Stimulated activated CD4-positive, alpha-beta T cell treated with anti-CD3 and anti-CD28 coated beads, Interleukin-1b, Interleukin-23, amount 100 ng/mL, for 24 hours (primary cell): ENCODE results near the gene TEC.
A peak's percentile ranks its signal among the peaks of the same experiment; 100 is the strongest.
"Not testable (repeated sequence)": the region's sequence is repeated elsewhere in the genome, so short reads cannot be mapped to it uniquely, and the experiment has no call there.

ENCODE experiments used
- DNase-seq, 4 experiments: peaks; one replicate each; pipeline ENCODE4 v3.0.0-alpha.2; 2020; ENCODE audit warnings: low read depth in 4 of 4, low spot score in 1 of 4

Gene TEC

GRCh38 chr4:48167538-48168263 lies 101.9 kb downstream of the TEC start:
- no peak for DNase-seq

- not testable (repeated sequence) for DNase-seq
Measured at GRCh38 chr4:48164561-48164960, 105.1 kb downstream of the TEC start.

DNA sequence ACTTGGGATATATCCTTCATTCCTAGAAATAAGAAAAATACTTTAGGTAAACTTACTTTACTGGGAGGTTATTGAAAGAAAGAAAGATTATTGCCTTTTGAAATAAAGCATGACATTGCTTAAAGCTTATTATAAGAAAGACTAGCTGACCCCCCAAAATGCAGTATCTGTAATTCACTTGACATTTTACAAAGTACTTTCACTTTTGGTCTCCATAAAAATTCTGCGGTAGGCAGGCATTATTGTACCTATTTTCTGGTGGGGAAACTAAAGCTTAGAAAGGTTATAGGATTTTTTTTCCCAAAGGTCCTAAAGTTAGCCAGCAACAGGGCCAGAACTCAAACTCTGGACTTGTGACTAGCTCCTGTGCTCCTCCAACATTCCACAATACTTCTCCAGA lies 105.9 kb downstream of the TEC start:
- no peak for DNase-seq

DNA sequence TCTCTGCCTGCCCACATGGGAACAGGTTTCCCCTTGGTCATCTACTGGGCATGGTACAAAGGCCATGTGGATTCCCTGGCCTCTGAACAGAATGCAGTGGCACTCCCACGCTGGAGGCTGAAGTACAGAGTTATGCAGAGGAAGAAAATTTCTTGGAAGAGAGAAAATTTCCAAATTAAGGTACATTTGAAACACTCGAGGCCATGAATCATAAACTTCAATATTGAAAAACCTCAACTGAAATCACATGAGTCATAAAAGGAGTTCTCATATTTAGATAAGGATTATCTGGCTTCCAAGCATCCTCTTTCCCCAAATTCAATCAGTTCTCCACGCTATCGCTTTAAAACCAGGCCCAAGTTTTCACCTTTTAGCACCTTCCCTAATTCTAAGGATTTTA lies 107.5 kb downstream of the TEC start:
- DNase-seq = no peak

DNA sequence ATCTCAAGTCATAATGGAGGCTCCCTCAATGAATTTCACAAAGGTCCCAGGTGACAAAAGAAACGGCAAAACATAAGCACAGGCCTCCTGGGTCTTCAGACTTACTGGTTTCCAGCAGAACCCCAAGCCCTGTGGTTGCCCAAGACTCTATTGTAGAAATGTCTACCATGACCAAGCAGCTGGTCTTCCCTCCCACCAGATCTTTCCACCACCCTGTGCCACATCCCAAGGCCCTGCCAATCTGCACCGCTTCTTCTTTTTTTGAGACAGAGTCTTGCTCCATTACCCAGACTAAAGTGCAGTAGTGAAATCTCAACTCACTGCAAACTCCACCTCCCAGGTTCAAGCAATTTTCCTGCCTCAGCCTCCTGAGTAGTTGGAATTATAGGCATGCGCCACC lies 112.4 kb downstream of the TEC start:
- DNase-seq = no peak

- no peak for DNase-seq
Measured at GRCh38 chr4:48156423-48156822, 113.2 kb downstream of the TEC start.

DNA sequence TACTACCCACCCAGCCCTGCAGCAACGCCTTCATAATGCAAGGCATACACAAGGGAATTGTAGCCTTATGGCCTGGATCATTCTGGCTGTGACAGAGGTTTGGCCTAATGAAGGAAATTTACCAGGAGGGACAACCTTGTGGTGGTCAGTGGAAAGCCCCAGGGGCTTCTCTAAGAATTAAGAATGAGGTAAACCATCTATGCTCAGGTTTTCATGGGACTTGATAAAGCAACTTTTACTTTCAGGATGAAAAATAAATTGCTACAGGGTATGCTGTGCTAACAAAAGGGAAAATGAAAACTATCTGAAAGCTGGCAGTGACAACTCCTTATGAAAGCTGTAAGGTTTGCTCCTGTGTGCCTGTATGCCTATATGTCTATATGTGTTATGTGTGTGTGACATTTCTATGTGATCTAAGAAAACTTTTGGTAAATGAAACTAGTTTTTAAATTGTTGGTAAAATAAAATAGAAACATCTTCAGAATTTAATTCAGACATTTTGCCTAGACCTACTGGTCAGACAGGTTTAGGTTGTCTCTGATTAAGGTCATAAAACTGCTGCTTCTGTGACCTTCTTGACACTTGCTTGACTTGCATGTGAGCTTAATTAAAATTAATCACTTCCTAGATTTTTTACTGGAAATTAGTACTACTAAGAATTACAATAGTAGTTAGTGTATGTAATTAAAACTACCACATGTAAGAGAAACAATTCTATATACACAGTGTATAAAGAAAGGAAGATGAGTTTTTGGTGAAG lies 115.7 kb downstream of the TEC start:
- DNase-seq = no peak

- no peak for DNase-seq
Measured at GRCh38 chr4:48152259-48152658, 117.4 kb downstream of the TEC start.

DNA sequence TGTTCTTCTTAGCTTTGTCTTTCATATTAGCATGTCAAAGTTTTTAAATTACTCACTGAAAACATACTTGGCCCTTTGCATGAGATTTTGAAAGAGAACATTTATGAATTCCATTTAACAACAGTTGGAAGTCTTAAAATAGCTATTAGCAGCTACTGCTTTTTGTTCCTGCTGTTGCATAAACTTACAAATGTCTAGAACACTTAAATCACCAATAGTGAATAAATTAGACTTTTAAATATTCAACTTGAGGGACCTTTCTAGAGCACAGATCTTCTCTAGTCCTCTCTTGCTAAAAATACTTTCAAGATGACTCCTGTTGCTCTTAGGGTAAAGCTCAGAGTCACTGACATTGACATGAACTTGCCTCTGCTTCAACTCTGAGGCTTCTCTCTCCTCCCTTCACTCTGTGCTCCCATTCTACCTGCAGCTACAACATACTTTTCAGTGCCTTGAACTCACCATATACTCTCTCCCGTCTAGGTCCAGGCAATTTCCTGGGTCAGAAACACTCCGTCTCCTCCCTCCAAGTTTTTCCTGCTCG lies 119.7 kb downstream of the TEC start:
- no peak for DNase-seq

DNA sequence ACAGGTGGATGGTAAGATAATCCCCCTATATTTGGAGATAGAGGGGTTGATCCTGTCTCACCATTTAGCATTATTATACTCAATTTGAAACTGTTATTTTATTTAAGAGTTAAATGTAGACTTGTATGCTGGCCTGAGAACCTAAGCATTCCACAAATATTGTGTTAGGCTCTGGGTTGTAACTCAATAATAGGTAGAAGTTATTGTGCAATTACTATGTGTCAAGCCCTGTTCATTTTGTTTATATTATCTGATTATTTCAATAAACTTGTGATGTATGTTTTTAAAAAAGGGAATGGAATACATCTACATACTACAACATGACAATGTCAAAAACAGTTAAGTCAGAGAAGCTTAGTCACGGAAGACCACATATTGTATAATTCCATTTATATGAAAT lies 122.0 kb downstream of the TEC start:
- no peak for DNase-seq

- DNase-seq = no peak
Measured at GRCh38 chr4:48141048-48141447, 128.6 kb downstream of the TEC start.

DNA sequence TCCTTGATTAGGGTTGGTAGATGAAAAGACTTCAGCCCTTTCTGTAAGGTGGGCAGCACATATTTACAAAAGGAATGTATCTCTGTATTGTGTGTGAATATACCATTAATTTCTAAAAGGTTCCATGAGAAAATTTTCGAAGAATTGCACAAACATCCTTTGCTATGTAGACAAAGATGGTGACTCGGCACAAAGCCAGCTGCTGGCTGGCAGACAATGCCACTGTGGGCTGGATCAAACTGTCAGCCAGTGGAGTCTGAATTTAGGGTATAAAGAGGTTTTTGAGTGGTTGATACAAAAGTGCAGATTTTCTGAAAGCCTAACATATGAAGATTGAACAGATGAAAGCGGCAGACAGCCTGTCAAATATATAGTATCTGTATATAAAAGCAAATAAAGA lies 129.9 kb downstream of the TEC start:
- DNase-seq = no peak

GRCh38 chr4:48138936-48139335 lies 130.7 kb downstream of the TEC start:
- no peak for DNase-seq

DNA sequence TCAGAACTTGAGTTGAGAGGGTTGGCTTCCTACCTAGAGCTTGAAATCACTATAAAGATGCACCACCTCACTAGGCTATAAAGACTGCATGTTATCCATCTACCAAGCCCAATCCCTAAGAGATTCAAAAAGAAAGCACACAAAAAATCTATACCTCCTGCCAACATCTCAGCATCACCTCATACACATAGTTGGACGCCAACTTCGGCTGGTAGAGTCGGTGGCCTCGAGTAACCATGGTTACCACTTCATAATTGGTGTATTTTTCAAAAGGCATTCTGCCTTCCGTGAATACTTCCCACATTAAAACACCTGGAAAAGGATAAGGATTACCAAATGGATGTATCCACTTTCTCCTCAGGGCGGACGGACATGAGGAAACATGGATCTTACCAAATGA lies 131.1 kb downstream of the TEC start:
- no peak for DNase-seq

DNA sequence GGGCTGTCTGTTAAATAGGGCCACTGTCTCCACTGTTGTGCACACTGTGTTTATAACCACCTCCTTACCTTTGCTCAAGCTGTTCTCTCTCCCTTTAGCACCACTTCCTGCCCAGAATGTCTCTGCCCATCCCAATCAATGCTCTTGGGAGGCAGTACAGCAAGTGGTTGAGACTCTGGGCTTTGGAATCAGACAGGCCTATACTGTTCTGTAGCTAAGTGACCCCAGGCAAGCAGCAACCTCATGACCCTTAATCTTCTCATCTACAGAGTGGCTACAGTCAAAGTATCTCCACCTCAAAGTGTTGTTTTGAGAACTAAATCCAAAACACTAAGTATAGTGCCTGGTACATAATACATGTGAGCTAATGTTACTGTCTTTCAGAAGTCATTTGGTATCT lies 131.8 kb downstream of the TEC start:
- DNase-seq = no peak

- DNase-seq = no peak
Measured at GRCh38 chr4:48134081-48134480, 135.6 kb downstream of the TEC start, which contains the start of gene TXK. Gene TXK, minus strand, starts transcription at chr4:48134250. Its CDS starts 80 bp downstream, at chr4:48134170.

DNA sequence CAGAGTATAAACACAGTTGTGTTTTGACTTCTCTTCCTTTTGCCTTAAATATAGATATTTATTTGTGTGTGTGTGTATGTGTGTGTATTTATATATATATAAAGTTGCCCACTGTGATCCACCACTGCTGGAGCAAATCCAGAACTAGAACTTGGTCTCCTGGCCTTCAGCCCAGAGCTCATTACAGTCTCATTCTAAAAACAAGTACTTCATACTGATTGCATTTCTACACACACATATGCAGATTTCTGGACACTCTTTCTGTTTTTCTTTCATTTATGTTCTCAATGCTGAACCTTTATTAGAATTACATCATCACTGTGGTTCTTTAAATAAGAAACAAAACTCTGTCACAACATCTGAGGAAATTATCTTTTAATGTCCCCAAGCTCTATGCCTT lies 136.0 kb downstream of the TEC start:
- no peak for DNase-seq

DNA sequence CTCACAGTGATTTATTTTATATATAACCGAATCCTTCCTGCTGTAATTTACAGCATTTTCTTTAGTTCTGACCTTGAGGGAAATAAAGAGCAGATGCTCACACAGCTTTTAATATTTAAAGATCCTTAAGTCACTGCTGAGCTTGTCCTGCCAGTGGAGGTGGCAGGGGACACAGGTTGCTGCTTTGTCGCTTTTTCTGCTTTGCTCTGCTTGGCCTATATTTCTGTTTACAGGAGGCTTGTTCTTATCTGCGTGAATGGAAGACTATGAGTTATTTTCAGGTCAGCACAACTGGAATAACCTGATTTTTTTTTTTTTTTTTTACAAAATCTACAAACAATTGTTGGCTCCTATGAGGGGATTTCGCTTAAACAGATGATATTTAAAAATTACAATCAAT lies 137.9 kb downstream of the TEC start:
- DNase-seq = no peak

DNA sequence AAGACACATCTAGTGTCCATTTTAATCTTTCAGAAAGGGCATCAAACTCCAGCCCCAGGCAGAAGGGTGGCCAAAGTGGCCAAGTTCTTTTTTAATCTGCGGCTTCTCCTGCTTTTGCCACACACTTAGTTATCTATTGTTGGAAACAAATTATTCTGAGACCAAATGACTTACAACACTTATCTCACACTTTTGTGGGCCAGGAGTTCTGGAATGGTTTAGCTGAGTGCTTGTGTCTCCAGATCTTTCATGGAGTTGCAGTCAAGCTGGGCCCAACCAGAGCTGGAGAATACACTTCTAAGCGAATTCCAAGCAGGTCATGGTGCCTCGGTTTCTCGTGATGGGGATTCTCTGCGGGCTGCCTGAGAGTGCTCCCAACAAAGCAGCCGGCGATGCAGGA lies 139.5 kb downstream of the TEC start:
- no peak for DNase-seq

GRCh38 chr4:48129307-48130014 lies 140.2 kb downstream of the TEC start:
- DNase-seq = no peak

DNA sequence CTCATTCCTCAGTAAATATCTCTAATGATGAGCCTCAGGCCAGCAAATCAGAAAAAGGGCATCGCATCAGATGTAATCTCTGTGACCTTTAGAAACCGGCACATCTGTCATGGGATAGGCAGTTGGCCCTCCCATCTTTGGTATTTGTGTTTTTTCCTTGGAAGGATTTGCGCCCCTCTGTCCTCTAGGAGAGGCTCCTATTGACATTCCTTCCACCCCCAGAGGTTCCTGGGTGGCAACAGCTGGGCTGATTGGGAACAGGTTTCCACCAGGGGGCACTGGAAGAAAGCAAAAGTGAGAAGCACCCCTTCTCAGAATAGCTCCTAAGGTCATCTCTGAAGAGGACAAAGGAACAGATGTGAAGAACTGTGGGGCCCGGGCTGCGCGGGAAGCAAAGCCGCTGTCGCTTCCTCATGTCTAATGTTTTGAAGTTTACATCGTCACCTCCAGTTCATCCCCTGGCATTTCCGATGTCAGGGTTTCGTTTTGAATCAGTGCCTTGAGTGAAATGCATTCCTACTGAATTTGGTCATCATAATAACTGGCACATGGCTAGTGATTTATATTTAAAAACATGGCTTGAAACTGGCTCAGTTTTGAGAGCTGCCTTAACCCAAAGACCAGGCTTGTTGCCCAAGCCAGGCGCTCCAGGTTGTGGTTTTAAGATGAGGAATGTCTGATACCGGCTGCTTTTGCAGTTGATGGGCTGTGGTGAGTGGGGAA lies 141.8 kb downstream of the TEC start:
- DNase-seq = peak; percentile 26 to 68 (median 50)
